ACC112 (cell line): ENCODE results near the gene TMPRSS11E.
A peak's percentile ranks its signal among the peaks of the same experiment; 100 is the strongest.

Source experiments
- H2AFZ ChIP-seq: fragments of 200-600 bp; sonication (generic); one replicate; pipeline ENCODE4 v1.6.0; 2017; ENCODE audit warnings: antibody characterized with exemption, low read length; ENCODE audit not compliant: unreplicated experiment
- H3K27ac ChIP-seq: fragments of 200-600 bp; sonication (generic); 2 replicates; pipeline ENCODE4 v1.5.1; 2014; ENCODE audit warnings: low read depth, mild to moderate bottlenecking, antibody characterized with exemption, low read length, moderate library complexity
- H3K27me3 ChIP-seq: fragments of 200-600 bp; sonication (generic); 2 replicates; pipeline ENCODE4 v1.6.1; 2014; ENCODE audit warnings: mild to moderate bottlenecking, antibody characterized with exemption, low read length, moderate library complexity, mixed read lengths; ENCODE audit not compliant: insufficient read depth
- H3K36me3 ChIP-seq: fragments of 200-600 bp; sonication (generic); 2 replicates; pipeline ENCODE4 v1.6.1; 2016; ENCODE audit warnings: mild to moderate bottlenecking, antibody characterized with exemption, low read length, moderate library complexity, mixed read lengths; ENCODE audit not compliant: insufficient read depth
- H3K4me1 ChIP-seq: fragments of 200-600 bp; sonication (generic); one replicate; pipeline ENCODE4 v1.6.1; 2016; ENCODE audit warnings: low read length, mixed read lengths; ENCODE audit not compliant: insufficient read depth, unreplicated experiment, control insufficient read depth
- H3K4me3 ChIP-seq: fragments of 200-600 bp; sonication (generic); 2 replicates; pipeline ENCODE4 v1.5.1; 2014; ENCODE audit warnings: mild to moderate bottlenecking, low read depth, low read length
- H3K79me2 ChIP-seq: fragments of 200-600 bp; sonication (generic); one replicate; pipeline ENCODE4 v1.6.0; 2016; ENCODE audit warnings: low read length; ENCODE audit not compliant: control insufficient read depth, unreplicated experiment, insufficient read depth

The TMPRSS11E gene

GRCh38 chr4:68461790-68462189 lies 14.5 kb downstream of the TMPRSS11E start:
- Histone ChIP-seq H2AFZ (no peak overlapping the region), H3K36me3 (no peaks in the 10 kb centered on the region), H3K27ac (no peak overlapping the region), H3K4me1 (peaks cover 30% of the 10 kb centered on the region), H3K79me2 (no peaks in the 10 kb centered on the region), H3K4me3 (no peak overlapping the region), H3K27me3 (no peaks in the 10 kb centered on the region)

GRCh38 chr4:68462691-68463090 lies 15.4 kb downstream of the TMPRSS11E start:
- peaks cover 34% of the 10 kb centered on the region for H3K4me1 ChIP-seq
- H3K36me3 ChIP-seq = no peaks in the 10 kb centered on the region
- no peak overlapping the region for H2AFZ ChIP-seq
- no peak overlapping the region for H3K27ac ChIP-seq
- H3K4me3 ChIP-seq = no peak overlapping the region
- no peaks in the 10 kb centered on the region for H3K27me3 ChIP-seq
- no peaks in the 10 kb centered on the region for H3K79me2 ChIP-seq

- no peak overlapping the region for H3K4me3 ChIP-seq
- no peaks in the 10 kb centered on the region for H3K79me2 ChIP-seq
- H3K27me3 ChIP-seq = no peaks in the 10 kb centered on the region
- no peaks in the 10 kb centered on the region for H3K36me3 ChIP-seq
- peaks cover 34% of the 10 kb centered on the region for H3K4me1 ChIP-seq
- H2AFZ ChIP-seq = no peak overlapping the region
- H3K27ac ChIP-seq = no peak overlapping the region
Observed at GRCh38 chr4:68463796-68464195, 16.5 kb downstream of the TMPRSS11E start.

- no peak overlapping the region for H3K27ac ChIP-seq
- H2AFZ ChIP-seq = peak overlapping the region; percentile 71
Observed at GRCh38 chr4:68465058-68465457, 17.8 kb downstream of the TMPRSS11E start.

GRCh38 chr4:68466185-68466584 lies 18.9 kb downstream of the TMPRSS11E start:
- H3K27ac ChIP-seq = peak overlapping the region; percentile 64
- H3K4me3 ChIP-seq = peak overlapping the region; percentile 22; the same call in 1 of the 2 replicates
- H3K4me1 ChIP-seq = peaks cover 34% of the 10 kb centered on the region
- peak overlapping the region; percentile 75 for H2AFZ ChIP-seq
- no peaks in the 10 kb centered on the region for H3K79me2 ChIP-seq
- no peaks in the 10 kb centered on the region for H3K36me3 ChIP-seq
- H3K27me3 ChIP-seq = no peaks in the 10 kb centered on the region

More at GRCh38 chr4:68465058-68465457, 17.8 kb downstream of the TMPRSS11E start:
- Histone ChIP-seq H3K4me1 (peaks cover 34% of the 10 kb centered on the region), H3K4me3 (no peak overlapping the region), H3K36me3 (no peaks in the 10 kb centered on the region), H3K27me3 (no peaks in the 10 kb centered on the region), H3K79me2 (no peaks in the 10 kb centered on the region)

GRCh38 chr4:68466751-68467150 lies 19.5 kb downstream of the TMPRSS11E start:
- Histone ChIP-seq H2AFZ (peak overlapping the region; percentile 75), H3K27ac (peak overlapping the region; percentile 64), H3K36me3 (no peaks in the 10 kb centered on the region), H3K79me2 (no peaks in the 10 kb centered on the region), H3K27me3 (no peaks in the 10 kb centered on the region), H3K4me3 (peak overlapping the region; percentile 22; the same call in 1 of the 2 replicates), H3K4me1 (peaks cover 34% of the 10 kb centered on the region)

- no peaks in the 10 kb centered on the region for H3K79me2 ChIP-seq
- no peaks in the 10 kb centered on the region for H3K36me3 ChIP-seq
- H3K4me3 ChIP-seq = no peak overlapping the region
- H2AFZ ChIP-seq = no peak overlapping the region
- H3K27me3 ChIP-seq = no peaks in the 10 kb centered on the region
- H3K27ac ChIP-seq = no peak overlapping the region
- H3K4me1 ChIP-seq = peaks cover 26% of the 10 kb centered on the region
Observed at GRCh38 chr4:68469482-68469881, 22.2 kb downstream of the TMPRSS11E start.

GRCh38 chr4:68476191-68476590 lies 28.9 kb downstream of the TMPRSS11E start:
- Histone ChIP-seq H3K4me3 (no peak overlapping the region), H2AFZ (no peak overlapping the region), H3K4me1 (no peaks in the 10 kb centered on the region), H3K79me2 (no peaks in the 10 kb centered on the region), H3K36me3 (no peaks in the 10 kb centered on the region), H3K27me3 (peaks cover 3% of the 10 kb centered on the region; the same call in 1 of the 2 replicates), H3K27ac (no peak overlapping the region)

GRCh38 chr4:68489338-68489737 lies 42.1 kb downstream of the TMPRSS11E start:
- no peaks in the 10 kb centered on the region for H3K36me3 ChIP-seq
- H3K27ac ChIP-seq = no peak overlapping the region
- no peaks in the 10 kb centered on the region for H3K4me1 ChIP-seq
- H3K27me3 ChIP-seq = peaks cover 22% of the 10 kb centered on the region
- H3K4me3 ChIP-seq = no peak overlapping the region
- no peaks in the 10 kb centered on the region for H3K79me2 ChIP-seq
- no peak overlapping the region for H2AFZ ChIP-seq

- no peak overlapping the region for H2AFZ ChIP-seq
- H3K79me2 ChIP-seq = no peaks in the 10 kb centered on the region
- peaks cover 11% of the 10 kb centered on the region; the same call in 1 of the 2 replicates for H3K27me3 ChIP-seq
- H3K4me3 ChIP-seq = no peak overlapping the region
- H3K36me3 ChIP-seq = no peaks in the 10 kb centered on the region
- no peaks in the 10 kb centered on the region for H3K4me1 ChIP-seq
- no peak overlapping the region for H3K27ac ChIP-seq
Observed at GRCh38 chr4:68490826-68491457, 43.7 kb downstream of the TMPRSS11E start.

- no peaks in the 10 kb centered on the region for H3K4me1 ChIP-seq
- no peak overlapping the region for H2AFZ ChIP-seq
- no peak overlapping the region for H3K4me3 ChIP-seq
- H3K79me2 ChIP-seq = no peaks in the 10 kb centered on the region
- H3K27me3 ChIP-seq = no peaks in the 10 kb centered on the region
- no peaks in the 10 kb centered on the region for H3K36me3 ChIP-seq
- no peak overlapping the region for H3K27ac ChIP-seq
Observed at GRCh38 chr4:68494688-68495087, 47.4 kb downstream of the TMPRSS11E start.
